ENCODE results near the gene TDRD3.
A peak's percentile ranks its signal among the peaks of the same experiment; 100 is the strongest.
"Not testable (repeated sequence)": the region's sequence is repeated elsewhere in the genome, so short reads cannot be mapped to it uniquely, and the experiment has no call there.

Gene TDRD3

DNA sequence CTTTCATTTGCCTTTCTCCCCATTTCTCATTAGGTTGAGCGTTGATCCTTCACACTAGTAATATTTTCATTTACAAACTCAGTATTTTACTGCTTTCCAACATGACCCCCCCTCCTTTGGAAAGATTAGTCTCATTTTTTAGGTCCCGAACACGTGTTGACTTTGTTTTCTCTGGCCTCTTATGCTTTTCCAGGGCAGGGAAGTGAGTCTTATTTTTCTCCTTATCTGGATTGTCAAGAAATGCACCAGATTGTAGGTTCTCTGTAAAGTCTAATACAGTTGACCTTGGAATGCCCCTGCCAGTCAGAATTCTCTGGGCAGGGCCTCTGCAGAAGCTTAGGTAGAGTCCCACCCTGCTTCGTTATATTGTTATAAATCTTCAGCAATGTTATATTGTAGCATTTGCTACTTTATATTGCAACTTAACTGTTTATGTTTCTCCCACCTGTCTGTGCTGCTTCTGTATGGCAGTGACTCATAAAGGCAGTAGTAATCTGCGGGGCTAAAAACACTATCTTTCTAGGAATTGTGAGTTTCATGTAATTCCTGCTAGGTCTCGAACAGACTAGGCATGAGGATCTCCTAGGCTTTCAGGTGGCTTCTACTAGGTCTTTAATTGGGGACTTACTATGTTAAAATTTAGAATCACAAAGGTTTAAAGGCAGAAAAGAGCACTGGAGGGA lies 2.0 kb downstream of the TDRD3 start:
- no peak for DNase-seq (ENCODE audit: low spot score)

- DNase-seq (ENCODE audit: low spot score) = no peak
Measured at GRCh38 chr13:60402022-60402421, 5.0 kb downstream of the TDRD3 start.

DNA sequence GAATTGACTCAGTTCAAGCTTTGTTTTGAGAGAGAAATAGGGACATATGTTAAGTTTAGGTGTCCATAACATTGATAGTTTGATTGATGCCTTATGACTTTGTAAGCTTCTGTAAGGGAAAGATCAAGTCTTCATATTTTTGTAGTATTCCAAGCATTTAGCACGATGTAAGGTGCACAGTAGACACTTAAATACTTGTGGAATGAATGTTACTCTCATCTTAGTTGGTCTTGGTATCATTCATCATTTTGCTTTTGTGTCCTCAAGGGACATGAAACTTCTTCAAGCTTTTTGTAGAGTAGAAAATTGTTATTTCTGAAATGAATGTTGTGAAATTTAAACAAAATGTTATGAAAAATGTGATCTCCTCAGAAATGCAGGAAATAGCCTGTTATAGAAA lies 10.1 kb downstream of the TDRD3 start:
- DNase-seq (ENCODE audit: low spot score) = no peak

GRCh38 chr13:60407852-60408251 lies 10.8 kb downstream of the TDRD3 start:
- DNase-seq (ENCODE audit: low spot score) = not testable (repeated sequence)

GRCh38 chr13:60409574-60410292 lies 12.7 kb downstream of the TDRD3 start:
- DNase-seq (ENCODE audit: low spot score) = not testable (repeated sequence)

- DNase-seq (ENCODE audit: low spot score) = no peak
Measured at GRCh38 chr13:60410299-60410698, 13.3 kb downstream of the TDRD3 start.

DNA sequence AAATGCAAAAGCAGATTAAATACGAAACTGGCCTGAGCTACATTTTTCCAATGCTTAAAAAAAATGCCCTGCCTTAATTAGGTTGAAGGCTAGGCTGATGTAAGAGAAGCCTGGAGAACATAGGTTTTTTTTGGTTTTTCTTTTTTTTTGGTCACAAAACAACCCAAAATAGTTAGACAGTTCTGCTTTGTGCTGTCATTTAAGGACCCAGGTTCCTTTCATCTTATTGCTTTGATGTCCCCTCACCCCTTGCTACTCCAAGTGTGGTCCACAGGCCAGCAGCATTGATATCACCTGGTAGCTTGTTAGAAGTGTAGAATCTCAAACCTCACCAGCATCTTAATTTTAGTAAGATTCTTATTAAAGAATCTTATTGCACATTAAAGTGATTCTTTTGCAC lies 14.4 kb downstream of the TDRD3 start:
- no peak for DNase-seq (ENCODE audit: low spot score)

GRCh38 chr13:60411983-60412382 lies 15.0 kb downstream of the TDRD3 start:
- DNase-seq (ENCODE audit: low spot score) = no peak

DNA sequence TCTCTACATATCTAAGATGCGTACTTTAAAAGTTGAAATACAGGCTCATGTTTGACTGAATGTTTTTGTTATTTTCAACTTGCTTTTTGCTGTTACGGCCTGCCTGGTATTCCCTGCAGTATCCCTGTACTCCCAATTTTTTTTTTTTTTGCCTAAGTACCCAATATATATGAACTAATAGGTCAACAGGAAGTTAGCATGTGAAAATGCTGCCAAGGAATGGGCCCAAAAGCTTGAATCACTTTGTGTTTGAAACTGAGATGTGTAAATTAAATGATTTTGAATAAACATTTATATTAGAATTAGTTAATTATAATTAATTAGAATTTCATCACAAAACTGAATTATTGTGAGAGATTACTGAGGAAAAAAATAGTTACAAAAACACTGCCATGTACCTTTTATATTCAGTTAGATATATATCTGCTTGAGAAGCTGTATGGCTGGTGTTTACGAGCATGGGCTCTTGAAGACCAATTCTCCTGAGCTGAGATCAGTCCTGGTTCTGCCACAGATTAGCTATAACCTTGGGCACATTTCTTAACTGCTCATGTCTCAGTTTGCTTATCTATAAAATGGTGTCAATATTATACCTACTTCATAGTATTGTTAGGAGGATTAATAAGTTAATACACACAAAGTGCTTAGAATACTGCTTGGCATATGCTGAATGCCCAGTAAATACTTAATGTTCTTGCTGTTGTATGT lies 16.0 kb downstream of the TDRD3 start:
- DNase-seq (ENCODE audit: low spot score) = no peak

GRCh38 chr13:60414177-60414576 lies 17.2 kb downstream of the TDRD3 start:
- DNase-seq (ENCODE audit: low spot score) = no peak

DNA sequence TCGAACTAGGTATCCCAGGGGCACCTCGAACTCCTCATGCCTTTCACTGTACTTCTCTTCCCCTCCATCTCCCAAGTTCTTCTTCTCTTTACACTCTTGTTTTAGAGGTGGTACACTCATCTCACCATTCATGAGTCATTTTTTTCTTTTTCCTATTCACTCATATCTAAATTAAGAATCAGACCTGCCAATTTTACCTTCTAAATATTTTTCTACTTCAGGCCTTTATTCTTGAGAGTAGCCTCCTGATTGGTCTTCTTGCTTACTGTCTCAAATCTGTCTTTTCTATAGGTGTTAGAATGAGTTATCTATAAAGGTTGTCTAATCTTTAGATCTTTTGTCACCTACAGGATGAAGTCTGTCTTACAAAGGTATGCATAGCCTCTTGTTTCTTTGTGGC lies 20.7 kb downstream of the TDRD3 start:
- no peak for DNase-seq (ENCODE audit: low spot score)

DNA sequence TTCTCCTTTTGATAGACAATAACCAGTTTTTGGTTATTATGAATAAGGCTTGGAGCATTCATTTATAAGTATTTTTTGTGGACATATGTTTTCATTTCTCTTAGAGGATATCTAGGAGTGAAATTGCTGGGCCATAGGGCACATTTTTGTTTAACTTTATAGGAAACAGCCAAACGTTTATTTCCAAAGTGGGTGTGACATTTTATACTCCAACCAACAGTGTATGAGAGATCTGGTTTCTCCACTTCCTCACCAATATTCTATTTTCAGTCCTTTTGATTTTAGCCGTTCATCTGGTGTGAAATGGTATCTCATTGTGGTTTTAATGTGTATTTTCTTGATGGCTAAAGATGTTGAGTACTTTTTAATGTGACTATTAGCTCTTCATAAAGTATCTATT lies 21.9 kb downstream of the TDRD3 start:
- no peak for DNase-seq (ENCODE audit: low spot score)

- DNase-seq (ENCODE audit: low spot score) = no peak
Measured at GRCh38 chr13:60425332-60425731, 28.3 kb downstream of the TDRD3 start.

DNA sequence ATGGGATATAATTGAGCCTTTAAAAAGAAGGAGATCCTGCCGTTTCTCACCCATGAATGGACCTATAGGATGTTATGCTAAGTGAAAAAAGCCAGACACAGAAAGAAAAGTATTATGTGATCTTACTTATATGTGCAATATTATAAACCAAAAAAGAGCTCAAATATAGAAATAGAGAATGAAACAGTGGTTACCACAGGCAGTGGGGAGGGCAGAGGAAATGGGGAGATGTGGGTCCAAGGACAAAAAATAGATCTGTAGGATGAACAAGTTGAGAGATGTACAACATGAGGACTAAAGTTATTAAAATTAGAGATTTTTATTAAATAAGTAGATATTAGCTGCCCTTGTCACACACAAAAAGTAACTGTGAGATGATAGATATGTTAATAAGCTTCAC lies 29.1 kb downstream of the TDRD3 start:
- DNase-seq (ENCODE audit: low spot score) = no peak

DNA sequence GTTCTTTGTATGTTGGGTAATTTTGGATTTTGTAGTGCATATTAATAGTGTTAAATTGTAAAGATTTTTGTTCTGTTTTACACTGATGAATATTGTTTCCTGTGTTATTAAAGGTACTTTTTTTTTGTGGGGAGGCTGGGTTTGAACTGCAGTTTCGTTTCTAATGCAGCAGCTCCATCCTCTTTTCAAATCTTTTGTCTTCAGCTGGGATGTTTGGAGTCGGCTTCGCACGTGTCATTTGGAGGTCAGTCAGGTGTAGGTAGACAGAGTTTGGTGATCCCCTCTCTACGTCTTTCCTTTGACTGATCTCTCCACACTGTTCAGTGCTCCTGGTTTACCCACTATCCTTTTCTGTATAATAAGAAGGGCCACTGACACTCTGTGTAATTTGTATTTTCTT lies 30.3 kb downstream of the TDRD3 start:
- DNase-seq (ENCODE audit: low spot score) = no peak

DNA sequence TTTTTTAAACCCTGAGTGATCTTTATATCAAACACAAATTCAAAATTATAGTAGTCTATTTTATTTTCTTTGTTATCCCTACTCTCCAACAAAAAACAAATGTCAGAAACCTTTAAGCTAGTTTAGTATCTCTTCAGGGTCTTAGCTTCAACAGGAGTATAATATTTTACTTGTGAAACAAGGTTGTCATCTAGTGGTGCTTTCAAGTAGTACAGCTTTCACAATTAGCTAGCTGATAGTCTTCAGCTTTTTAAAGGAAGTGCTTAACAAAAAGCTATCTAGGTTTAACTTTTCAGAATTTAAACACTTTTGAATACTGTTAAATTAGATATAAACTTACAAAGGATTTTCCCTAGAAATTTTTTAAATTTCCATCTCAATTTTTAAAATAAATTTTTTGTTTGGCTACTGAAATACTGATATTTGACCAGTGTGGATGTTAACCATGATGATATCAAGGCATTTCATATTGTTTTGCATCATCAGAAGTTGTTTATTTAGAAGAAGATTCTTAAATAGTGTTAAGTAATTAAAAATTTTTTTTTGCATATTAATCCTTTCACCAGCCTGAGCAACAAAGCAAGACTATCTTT lies 34.2 kb downstream of the TDRD3 start:
- peak; percentile 76 for DNase-seq (ENCODE audit: low spot score)

DNA sequence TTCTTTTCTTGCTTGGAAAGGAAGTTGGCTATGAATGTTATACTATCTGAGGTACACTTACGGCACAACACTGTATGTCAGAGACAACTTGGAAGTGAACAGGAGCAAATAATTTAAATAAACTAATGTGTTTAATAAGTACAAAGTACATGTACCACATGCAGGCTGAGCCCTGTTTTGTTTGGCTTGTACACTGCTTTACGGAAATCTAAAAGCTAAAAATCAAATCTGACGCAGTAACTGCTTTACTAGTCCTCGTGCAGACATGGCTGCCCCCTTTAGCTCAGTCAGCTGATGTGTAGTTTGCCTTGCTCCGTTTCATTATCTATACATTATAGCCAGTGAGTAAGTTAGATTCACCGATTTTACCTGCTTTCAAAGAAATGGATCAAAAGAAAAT lies 36.5 kb downstream of the TDRD3 start:
- no peak for DNase-seq (ENCODE audit: low spot score)

DNA sequence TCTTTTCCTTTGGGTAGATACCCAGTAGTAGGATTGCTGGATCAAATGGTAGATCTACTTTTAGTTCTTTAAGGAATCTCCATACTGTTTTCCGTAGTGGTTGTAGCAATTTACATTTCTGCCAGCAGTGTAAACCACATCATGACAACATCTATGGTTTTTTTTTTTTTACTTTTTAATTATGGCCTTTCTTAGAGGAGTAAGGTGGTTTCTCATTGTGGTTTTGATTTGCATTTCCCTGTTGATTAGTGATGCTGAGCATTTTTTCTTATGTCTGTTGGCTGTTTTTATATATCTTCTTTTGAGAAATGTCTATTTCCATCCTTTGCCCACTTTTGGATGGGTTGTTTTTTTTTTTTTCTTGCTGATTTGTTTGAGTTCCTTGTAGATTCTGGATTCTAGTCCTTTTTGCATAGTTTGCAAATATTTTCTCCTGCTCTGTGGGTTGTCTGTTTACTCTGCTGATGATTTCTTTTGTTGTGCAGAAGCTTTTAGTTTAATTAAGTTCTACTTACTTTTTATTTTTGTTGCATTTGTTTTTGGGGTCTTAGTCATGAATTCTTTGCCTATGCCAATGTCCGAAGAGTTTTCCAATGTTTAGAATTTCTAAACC lies 38.8 kb downstream of the TDRD3 start:
- no peak for DNase-seq (ENCODE audit: low spot score)

DNA sequence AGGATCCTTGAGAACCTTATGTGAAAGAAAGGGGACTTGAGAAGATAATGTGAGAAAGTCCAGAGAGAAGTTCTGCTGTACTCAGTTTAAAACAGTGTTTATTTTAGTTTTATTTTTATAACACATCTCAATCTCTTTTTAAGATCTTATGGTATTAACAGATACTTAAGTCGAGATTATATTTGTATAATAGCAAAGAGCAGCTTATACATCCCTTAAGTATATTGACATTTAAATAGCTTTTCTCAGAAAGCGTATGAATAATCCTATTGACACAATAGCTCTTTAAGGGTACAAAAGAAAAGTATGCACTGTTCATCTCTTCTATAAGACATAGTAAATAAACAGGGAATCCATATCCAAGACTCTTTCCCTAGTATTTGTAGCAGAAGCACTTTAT lies 42.2 kb downstream of the TDRD3 start:
- no peak for DNase-seq (ENCODE audit: low spot score)

GRCh38 chr13:60441761-60442160 lies 44.7 kb downstream of the TDRD3 start:
- no peak for DNase-seq (ENCODE audit: low spot score)

DNA sequence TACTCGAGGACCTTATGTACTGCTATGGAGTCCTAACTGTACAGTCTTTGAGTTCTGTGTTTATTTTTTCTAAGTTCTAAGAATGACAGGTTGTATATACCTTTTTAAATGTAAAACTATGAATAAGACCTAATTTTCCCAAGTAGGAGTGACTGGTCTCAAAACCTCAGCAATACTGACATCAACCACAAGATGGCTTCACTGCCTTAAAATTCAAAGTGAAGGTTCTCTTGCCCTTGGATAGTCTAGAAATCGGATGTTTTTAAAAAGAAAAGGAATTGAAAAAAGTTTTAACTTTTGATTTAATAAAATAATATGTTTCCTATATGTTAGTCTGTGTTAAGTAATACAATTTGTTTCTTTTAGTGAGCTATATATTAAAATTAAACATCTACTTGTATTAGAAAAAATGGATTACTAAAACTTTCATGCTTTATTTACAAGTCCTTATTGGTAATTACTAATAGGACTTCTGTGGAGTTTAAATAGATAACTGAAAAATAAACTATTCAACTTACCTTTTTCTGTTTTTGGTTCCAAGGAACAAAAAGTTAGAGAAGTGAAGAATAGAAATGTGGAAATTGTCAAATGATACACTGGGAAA lies 52.0 kb downstream of the TDRD3 start:
- DNase-seq (ENCODE audit: low spot score) = peak; percentile 54

- DNase-seq (ENCODE audit: low spot score) = no peak
Measured at GRCh38 chr13:60453490-60453889, 56.5 kb downstream of the TDRD3 start.

All from cerebellar cortex (tissue), 1 donor.